ENCODE measurements around the gene CELSR1.

The CELSR1 gene

DNA sequence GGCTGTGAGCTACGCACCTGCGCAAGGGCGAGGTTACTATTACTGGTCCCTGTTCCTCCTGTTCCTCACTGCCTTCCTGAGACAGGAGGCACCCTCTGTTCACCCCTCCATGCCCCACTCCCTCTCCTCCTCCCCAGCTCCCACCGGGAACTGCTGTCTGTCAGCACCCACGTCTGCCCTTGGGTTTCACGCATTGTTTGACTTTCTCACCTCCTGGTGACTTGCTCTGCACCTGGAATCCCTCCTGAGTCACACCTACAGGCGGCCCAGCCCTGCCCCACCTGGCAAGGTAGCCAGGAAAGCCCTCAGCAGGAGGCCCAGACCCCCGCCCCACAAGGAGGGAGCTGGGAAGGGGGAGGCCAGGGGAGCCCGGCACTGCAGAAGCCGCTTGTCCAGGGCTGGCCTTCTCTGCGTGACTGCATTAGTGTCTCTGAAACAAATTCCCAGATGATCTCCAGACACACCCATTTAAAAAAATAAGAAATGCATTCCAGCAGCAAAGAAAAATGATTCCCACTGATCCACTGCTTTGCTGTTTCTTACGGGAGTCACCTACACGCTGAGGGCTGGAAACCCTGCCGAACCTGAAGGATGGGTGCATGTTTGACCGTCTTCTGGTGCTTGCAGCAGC, 86.4 kb downstream of the CELSR1 start:
- H3K27me3 Mint-ChIP-seq, result peaks cover 26 to 44% of the 10 kb centered on the region in 2 donors
- no peak for ATAC-seq (replicated peaks)
- H3K36me3 Mint-ChIP-seq, result peaks cover 0 to 2% of the 10 kb centered on the region in 2 donors
- peaks cover 0 to 3% of the 10 kb centered on the region in 2 donors for H3K9me3 Mint-ChIP-seq
- H3K4me3 Mint-ChIP-seq, result no peak overlapping the region
- no peak overlapping the region for H3K27ac Mint-ChIP-seq
- DNase-seq, result no peak
- H3K4me1 Mint-ChIP-seq, result peaks cover 0 to 2% of the 10 kb centered on the region in 2 donors

DNA sequence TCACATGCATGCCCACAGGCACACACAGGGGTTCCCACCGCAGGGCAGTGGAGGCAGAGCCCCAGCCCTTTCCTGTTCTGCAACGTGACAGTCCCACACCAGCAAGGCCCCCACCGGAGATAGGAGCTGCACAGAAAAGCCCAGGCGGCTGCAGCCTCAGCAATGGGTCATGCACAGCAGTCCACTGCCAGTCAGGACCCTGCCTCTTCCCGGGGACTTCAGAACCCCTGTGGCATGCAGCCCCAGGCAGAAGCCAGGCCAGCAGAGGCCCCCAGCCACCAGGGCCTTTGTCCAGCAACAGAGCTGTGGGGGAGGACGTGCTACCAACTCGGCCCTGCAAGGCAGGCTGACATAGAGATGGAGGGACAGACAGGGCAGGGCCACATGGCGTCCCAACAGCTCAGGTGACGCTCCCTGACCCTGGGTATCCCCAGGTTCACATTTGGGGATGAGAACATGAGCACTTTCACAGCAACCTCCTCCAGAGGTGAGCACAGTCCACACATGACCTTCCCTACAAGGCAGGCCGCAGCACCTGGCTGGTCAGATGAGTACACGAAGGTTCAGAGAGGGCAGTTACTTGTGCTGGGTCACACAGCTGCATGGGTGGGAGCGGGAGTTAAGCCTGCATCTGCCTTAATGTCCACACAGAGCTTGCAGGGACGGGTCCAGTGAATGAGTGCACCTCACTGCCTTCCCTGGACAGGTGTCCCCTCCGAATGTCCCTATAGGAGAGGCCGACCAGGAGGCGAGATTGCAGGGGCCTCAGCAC, 87.3 kb downstream of the CELSR1 start:
- ATAC-seq (replicated peaks) (no peak), DNase-seq (no peak)
- peaks cover 0 to 2% of the 10 kb centered on the region in 2 donors for H3K36me3 Mint-ChIP-seq
- no peak overlapping the region for H3K4me3 Mint-ChIP-seq
- peaks cover 0 to 2% of the 10 kb centered on the region in 2 donors for H3K4me1 Mint-ChIP-seq
- H3K27me3 Mint-ChIP-seq, result peaks cover 28 to 48% of the 10 kb centered on the region in 2 donors
- H3K9me3 Mint-ChIP-seq, result peaks cover 0 to 3% of the 10 kb centered on the region in 2 donors
- H3K27ac Mint-ChIP-seq, result no peak overlapping the region

DNA sequence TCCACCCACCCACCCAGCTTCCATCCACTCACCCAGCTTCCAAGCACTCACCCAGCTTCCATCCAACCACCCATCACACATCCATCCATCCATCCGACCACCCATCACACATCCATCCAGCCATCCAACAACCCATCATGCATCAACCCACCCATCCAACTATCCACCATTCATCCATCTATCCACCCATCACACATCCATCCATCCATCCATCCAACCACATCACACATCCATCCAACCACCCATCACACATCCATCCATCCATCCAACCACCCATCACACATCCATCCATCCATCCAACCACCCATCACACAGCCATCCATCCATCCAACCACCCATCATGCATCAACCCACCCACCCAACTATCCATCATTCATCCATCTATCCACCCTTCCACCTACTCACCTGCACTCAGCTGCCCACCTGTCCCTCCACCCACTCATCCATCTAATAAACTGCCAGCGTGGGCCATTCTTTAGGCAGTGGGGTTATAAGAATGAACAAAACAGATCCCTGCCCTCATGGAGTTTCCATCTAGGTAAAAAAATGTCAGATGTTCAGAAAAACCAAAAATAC, 88.2 kb downstream of the CELSR1 start:
- DNase-seq (no peak), ATAC-seq (replicated peaks) (no peak)
- Mint-ChIP-seq H3K27ac (no peak overlapping the region), H3K4me1 (peaks cover 0 to 2% of the 10 kb centered on the region in 2 donors), H3K36me3 (peaks cover 0 to 2% of the 10 kb centered on the region in 2 donors), H3K9me3 (peaks cover 0 to 3% of the 10 kb centered on the region in 2 donors), H3K4me3 (no peak overlapping the region), H3K27me3 (peaks cover 28 to 48% of the 10 kb centered on the region in 2 donors)

DNA sequence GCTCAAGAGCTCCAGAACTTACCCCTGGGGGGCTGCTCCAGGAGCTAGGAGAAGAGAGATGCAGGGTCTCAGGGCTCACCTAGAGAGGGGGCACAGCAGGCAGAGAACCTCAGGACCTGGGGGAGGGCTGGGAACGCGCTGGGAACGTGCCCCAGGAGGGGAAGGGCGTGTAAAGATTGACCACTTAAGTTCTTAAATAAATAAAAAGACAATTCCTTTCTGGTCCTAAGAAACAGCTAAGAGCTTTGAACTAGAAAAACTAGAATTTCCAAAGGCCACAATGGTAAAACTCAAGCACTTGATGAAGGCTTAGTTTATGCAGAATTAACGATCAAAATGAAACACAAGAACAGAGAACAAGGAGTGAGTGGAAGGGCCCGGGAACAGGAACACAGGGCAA, 89.1 kb downstream of the CELSR1 start:
- Mint-ChIP-seq H3K27me3 (peaks cover 28 to 48% of the 10 kb centered on the region in 2 donors), H3K36me3 (peaks cover 0 to 2% of the 10 kb centered on the region in 2 donors), H3K4me1 (peaks cover 0 to 2% of the 10 kb centered on the region in 2 donors), H3K27ac (no peak overlapping the region), H3K9me3 (peaks cover 0 to 3% of the 10 kb centered on the region in 2 donors), H3K4me3 (no peak overlapping the region)
- DNase-seq (no peak), ATAC-seq (replicated peaks) (no peak)

DNA sequence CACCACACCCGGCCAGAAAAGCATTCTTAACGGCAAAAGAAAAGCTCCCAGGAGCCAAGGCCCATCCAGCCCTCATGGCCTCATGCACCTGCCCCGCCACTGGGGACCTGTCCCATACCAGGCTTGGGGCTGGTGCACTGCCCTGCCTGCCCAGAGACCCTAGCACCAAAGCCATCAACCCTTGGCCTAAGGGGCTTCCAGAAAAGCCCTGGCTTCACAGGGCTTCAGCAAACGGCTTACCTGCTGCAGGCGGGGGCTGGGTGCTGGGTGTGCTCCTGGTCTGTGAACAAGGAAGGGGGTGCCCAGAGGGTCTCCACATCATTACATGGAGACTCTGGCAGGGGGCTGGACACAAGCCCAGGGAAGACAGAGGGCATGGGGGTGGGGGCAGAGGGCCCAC, 89.5 kb downstream of the CELSR1 start:
- H3K9me3 Mint-ChIP-seq, result peaks cover 0 to 3% of the 10 kb centered on the region in 2 donors
- H3K4me3 Mint-ChIP-seq, result no peak overlapping the region
- DNase-seq, result no peak
- H3K27me3 Mint-ChIP-seq, result peaks cover 28 to 45% of the 10 kb centered on the region in 2 donors
- no peak overlapping the region for H3K27ac Mint-ChIP-seq
- ATAC-seq (replicated peaks), result no peak
- H3K36me3 Mint-ChIP-seq, result peaks cover 0 to 2% of the 10 kb centered on the region in 2 donors
- peaks cover 0 to 2% of the 10 kb centered on the region in 2 donors for H3K4me1 Mint-ChIP-seq

DNA sequence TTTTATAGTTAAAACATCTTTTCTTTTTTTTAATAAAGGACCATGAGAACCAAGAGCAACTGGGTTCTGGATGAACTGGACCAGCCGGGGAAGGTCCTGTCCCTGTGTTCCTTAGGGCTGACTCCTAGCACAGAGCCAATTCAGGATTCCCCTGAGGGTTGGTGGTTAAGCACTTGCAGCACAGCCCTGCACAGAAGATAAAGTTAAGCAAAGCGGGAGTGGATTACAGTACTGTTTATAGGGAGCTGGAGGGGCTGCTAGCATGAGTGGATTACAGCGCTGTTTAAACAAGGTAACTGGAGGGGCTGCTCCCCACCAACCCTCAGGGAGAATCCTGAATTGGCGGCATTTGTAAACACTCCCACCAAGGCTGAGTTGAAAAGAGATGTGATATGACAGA, 90.6 kb downstream of the CELSR1 start:
- peaks cover 0 to 3% of the 10 kb centered on the region in 2 donors for H3K9me3 Mint-ChIP-seq
- DNase-seq, result no peak
- no peak overlapping the region for H3K27ac Mint-ChIP-seq
- H3K4me3 Mint-ChIP-seq, result no peak overlapping the region
- ATAC-seq (replicated peaks), result no peak
- peaks cover 0 to 2% of the 10 kb centered on the region in 2 donors for H3K36me3 Mint-ChIP-seq
- peaks cover 0 to 2% of the 10 kb centered on the region in 2 donors for H3K4me1 Mint-ChIP-seq
- H3K27me3 Mint-ChIP-seq, result peaks cover 28 to 37% of the 10 kb centered on the region in 2 donors

DNA sequence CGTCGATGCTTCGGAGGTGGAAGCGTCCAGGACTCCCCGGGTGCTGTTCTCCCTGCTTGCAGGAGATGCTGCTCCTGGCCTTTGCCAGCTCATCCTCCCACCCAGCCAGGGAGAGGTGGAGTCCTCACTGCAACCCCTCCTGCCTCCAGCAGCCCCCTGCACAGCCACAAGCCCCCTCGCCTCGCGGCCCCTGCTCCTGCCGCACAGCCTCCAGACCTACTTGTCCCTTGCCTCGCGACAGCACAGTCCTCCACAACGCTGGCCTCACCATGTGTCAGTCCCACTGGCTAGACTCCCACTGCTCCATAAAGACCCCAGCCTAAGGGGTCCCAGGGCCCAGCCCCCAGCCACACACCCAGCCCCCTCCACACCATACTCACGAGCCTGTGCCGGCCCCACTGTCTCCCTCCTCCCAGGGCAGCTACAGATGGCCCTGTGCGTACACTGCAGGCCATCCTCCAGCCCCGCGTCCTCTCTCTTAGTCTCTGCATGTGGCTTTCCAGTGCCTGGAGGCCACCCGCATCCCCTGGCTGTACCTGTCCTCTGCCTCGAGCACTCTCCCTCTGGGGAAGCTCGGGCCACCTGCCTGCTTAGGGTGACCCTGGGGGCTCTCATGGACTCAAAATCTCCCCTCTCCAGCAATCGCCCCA, 91.5 kb downstream of the CELSR1 start:
- Mint-ChIP-seq H3K36me3 (peaks cover 0 to 2% of the 10 kb centered on the region in 2 donors), H3K27ac (no peak overlapping the region), H3K27me3 (peaks cover 24 to 31% of the 10 kb centered on the region in 2 donors), H3K4me3 (no peak overlapping the region), H3K9me3 (peaks cover 0 to 3% of the 10 kb centered on the region in 2 donors), H3K4me1 (peaks cover 0 to 2% of the 10 kb centered on the region in 2 donors)
- ATAC-seq (replicated peaks) (no peak), DNase-seq (no peak)

DNA sequence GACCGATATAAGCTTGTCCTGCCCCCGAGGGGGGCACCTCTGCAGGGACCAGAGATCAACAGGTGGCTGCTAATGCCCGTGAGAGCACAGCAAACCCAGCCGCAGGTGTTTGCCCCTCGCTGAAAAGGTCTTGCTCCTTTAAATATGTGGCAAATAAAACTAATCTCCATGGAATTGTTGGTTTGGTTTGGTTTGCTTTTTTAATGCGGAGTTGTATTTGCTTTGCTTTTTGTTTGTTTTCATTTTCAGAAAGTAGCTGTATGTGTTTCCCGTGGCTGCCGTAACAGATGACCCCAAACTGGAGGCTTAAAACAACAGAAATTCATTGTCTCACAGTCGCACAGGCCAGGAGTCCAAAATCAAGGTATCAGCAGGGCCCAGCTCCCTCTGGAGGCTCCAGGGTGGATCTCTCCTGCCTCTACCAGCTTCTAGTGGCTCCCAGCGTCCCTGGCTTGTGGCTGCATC, 93.0 kb downstream of the CELSR1 start:
- no peaks in the 10 kb centered on the region for H3K36me3 Mint-ChIP-seq
- H3K27me3 Mint-ChIP-seq, result peaks cover 17% of the 10 kb centered on the region in 2 donors
- peaks cover 0 to 3% of the 10 kb centered on the region in 2 donors for H3K9me3 Mint-ChIP-seq
- H3K4me3 Mint-ChIP-seq, result no peak overlapping the region
- no peak overlapping the region for H3K27ac Mint-ChIP-seq
- H3K4me1 Mint-ChIP-seq, result peaks cover 0 to 2% of the 10 kb centered on the region in 2 donors
- DNase-seq (no peak), ATAC-seq (replicated peaks) (no peak)

DNA sequence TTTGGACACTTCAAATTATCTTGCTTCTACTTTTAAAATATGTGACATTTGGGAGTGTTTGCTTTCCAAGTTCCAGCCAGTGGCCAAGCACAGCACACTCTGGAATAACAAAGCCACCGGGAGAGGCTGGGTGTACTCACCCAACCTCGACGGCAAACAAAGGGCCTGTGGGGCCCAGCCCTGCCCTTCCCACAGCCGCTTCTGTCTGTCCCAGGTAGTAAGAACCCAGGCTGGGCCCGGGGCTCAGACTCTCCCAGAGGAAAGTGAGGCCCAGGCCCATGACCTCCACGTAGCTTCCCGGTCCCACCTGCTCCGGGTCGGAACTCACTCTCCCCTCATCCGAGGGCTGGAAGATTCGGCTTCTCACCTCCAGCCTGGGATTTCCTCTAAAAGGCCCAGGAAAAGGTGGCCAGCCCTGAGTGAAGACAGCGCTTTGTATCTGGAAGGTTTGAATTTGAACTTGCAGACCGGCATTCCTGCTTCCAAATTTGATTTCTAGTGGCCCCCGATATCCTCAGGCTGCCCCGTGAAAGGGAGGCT, 93.5 kb downstream of the CELSR1 start:
- no peak overlapping the region for H3K27ac Mint-ChIP-seq

DNA sequence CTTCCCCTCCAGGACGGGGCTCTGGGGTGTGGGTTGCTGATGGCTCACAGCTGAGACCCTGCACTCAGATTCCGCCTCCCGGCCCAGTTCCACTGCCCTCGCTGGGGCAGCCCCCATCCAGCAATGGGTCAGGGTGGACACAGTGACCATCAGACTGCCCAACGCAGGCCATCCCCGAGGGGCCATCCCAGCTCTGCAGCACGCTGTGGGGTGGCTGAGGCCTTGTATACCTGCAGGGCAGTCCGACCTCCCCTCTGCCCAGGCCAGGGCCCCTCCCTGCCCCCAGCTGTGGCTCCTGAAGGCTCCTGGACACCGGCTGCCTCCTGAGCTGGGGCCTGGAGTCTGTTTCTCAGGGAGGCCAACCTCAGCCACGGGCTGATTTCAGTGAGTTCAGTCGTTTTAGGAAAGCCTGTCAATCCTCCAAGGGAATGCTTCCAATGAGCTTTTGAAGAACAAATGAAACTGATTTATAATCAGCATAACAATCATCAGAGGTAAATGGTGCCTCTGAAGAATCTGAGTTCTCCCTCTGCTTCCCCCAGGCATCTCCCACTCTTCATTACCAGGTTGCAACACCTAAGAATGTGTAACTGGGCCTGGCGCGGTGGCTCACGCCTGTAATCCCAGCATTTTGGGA, 95.1 kb downstream of the CELSR1 start:
- DNase-seq (no peak), ATAC-seq (replicated peaks) (no peak)
- H3K4me1 Mint-ChIP-seq, result peaks cover 4 to 6% of the 10 kb centered on the region in 2 donors
- H3K27me3 Mint-ChIP-seq, result peaks cover 6 to 10% of the 10 kb centered on the region in 2 donors
- no peak overlapping the region for H3K4me3 Mint-ChIP-seq
- no peaks in the 10 kb centered on the region for H3K36me3 Mint-ChIP-seq
- H3K27ac Mint-ChIP-seq, result no peak overlapping the region
- H3K9me3 Mint-ChIP-seq, result no peaks in the 10 kb centered on the region

More for the DNA sequence above, 93.5 kb downstream of the CELSR1 start:
- Mint-ChIP-seq H3K9me3 (no peaks in the 10 kb centered on the region), H3K4me1 (peaks cover 0 to 2% of the 10 kb centered on the region in 2 donors), H3K36me3 (no peaks in the 10 kb centered on the region), H3K27me3 (peaks cover 12% of the 10 kb centered on the region in 2 donors), H3K4me3 (no peak overlapping the region)
- DNase-seq (no peak), ATAC-seq (replicated peaks) (no peak)

DNA sequence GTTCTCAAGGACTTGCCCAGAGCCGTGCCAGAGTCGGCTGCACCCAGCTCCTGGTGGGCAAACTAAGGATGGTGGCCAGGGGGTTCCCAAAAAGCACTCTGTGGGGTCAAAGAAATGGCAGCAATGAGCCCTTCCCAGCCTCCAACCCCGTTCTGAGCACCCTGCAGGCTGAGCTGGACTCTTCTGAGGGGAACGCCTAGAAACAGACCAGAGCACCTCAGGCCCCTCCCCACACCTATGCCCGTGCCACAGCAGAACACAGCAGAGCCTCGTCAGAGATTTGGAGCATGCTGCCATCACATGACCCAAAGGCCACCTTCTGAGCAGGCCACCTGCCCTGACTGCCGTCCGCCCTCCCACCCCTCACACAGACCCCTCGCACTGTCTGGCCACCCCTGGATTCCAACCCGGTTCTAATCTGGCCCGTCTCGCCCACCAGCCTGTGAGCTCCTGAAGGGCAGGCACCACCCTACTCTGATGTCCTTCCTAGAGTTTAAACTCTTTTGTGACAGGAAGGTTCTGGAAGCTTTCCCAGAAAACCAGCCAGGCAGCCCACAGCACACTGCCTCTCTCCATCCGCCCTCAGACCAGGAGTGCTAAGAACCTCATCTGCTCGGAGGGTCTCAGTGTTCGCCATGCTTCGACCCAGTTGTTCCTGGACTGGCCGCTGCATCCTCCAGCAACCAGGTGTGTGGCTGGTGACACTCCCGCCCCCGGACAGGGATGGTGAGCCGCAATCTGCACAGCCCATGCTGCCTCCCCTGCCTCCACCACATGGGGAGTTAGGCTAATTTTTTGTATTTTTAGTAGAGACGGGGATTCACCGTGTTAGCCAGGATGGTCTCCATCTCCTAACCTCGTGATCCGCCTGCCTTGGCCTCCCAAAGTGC, 97.6 kb downstream of the CELSR1 start:
- Mint-ChIP-seq H3K4me1 (peaks cover 3 to 6% of the 10 kb centered on the region in 2 donors), H3K4me3 (no peak overlapping the region), H3K36me3 (no peaks in the 10 kb centered on the region), H3K9me3 (no peaks in the 10 kb centered on the region), H3K27me3 (peaks cover 0 to 4% of the 10 kb centered on the region in 2 donors), H3K27ac (no peak overlapping the region)
- ATAC-seq (replicated peaks) (no peak), DNase-seq (no peak)

DNA sequence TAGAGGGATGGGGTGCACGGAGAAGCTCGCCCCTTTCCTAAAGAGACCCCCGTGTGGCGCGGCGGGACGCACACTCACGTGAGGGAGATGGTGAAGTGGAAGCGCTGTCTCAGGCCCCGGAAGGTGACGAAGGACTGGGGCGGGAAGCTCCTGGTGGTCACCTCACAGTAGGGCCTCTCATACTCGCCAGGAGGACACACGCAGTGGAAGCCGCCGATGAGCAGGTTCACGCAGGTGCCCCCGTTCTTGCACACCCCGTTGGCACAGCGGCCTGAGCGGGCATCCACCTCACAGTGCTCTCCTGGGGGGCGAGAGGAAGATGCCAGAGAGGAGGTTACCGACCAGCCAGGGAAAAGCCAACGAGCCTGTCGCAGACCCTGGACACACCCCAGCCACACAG, 98.3 kb downstream of the CELSR1 start:
- no peak overlapping the region for H3K4me3 Mint-ChIP-seq
- H3K4me1 Mint-ChIP-seq, result peaks cover 3 to 7% of the 10 kb centered on the region in 2 donors
- ATAC-seq (replicated peaks) (no peak), DNase-seq (no peak)
- no peak overlapping the region for H3K27ac Mint-ChIP-seq
- H3K27me3 Mint-ChIP-seq, result peaks cover 0 to 4% of the 10 kb centered on the region in 2 donors
- H3K9me3 Mint-ChIP-seq, result no peaks in the 10 kb centered on the region
- no peaks in the 10 kb centered on the region for H3K36me3 Mint-ChIP-seq

Measured in stimulated activated naive B cell treated with anti-CD40 and anti-IgM and Interleukin-4, amounts not matched to agents 10 μg/mL and 1 μg/mL and 100 μg/mL, for 72 hours (primary cell).